Endothelial cell of umbilical vein (primary cell): ENCODE data around the gene LAMB3.
"Not testable (repeated sequence)": the region's sequence is repeated elsewhere in the genome, so short reads cannot be mapped to it uniquely, and the experiment has no call there.

ENCODE experiments used
- EZH2 ChIP-seq: IDR thresholded peaks from 2 replicates; pipeline ENCODE4 v1.6.1; 2012; ENCODE audit warnings: borderline replicate concordance, low read depth, mild to moderate bottlenecking, moderate library complexity, low read length, inconsistent platforms; ENCODE audit not compliant: severe bottlenecking
- FOS ChIP-seq: IDR thresholded peaks from 2 replicates; pipeline ENCODE4 v1.6.1; 2011; ENCODE audit warnings: mild to moderate bottlenecking, low read length, moderate library complexity, borderline replicate concordance; ENCODE audit not compliant: insufficient read depth
- POLR2A ChIP-seq: IDR thresholded peaks from 2 replicates; pipeline ENCODE4 v1.6.1; 2012; ENCODE audit warnings: low read depth, mild to moderate bottlenecking, control low read depth, low read length
- TF ChIP-seq, protein P1 (sequence below), 2 donors: IDR thresholded peaks; 1 replicate in 1 of 2; 2 replicates in 1 of 2; pipeline ENCODE4 v1.5.1; 2011; ENCODE audit warnings: low read length in 2 of 2, mild to moderate bottlenecking in 2 of 2, moderate library complexity in 2 of 2, control low read depth in 1 of 2, inconsistent platforms in 1 of 2, low read depth in 1 of 2; ENCODE audit not compliant: insufficient read depth in 1 of 2; ENCODE audit errors: extremely low read depth in 1 of 2

DNA sequence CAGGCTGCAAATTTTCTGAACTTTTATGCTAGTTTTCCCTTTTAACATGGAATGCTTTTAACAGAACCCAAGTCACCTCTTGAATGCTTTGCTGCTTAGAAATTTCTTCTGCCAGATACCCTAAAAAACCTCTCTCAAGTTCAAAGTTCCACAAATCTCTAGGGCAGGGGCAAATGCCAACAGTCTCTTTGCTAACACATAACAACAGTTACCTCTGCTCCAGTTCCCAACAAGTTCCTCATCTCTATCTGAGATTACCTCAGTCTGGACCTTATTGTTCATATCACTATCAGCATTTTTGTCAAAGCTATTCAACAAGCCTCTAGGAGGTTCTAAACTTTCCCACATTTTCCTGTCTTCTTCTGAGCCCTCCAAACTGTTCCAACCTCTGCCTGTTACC is 48.5 kb upstream of the LAMB3 start:
- TF ChIP-seq, protein P1, sequence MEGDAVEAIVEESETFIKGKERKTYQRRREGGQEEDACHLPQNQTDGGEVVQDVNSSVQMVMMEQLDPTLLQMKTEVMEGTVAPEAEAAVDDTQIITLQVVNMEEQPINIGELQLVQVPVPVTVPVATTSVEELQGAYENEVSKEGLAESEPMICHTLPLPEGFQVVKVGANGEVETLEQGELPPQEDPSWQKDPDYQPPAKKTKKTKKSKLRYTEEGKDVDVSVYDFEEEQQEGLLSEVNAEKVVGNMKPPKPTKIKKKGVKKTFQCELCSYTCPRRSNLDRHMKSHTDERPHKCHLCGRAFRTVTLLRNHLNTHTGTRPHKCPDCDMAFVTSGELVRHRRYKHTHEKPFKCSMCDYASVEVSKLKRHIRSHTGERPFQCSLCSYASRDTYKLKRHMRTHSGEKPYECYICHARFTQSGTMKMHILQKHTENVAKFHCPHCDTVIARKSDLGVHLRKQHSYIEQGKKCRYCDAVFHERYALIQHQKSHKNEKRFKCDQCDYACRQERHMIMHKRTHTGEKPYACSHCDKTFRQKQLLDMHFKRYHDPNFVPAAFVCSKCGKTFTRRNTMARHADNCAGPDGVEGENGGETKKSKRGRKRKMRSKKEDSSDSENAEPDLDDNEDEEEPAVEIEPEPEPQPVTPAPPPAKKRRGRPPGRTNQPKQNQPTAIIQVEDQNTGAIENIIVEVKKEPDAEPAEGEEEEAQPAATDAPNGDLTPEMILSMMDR (IDR thresholded peaks at IDR 0.05; ENCODE audit: extremely low read depth in 1 of 2, insufficient read depth in 1 of 2, low read depth in 1 of 2, low read length in 2 of 2) = not testable (repeated sequence)
- not testable (repeated sequence) for TF ChIP-seq EZH2, POLR2A, FOS
